IMR-90 (cell line): Measurements from ENCODE around the gene CACNA1I.

ENCODE experiments used
- BHLHE40 ChIP-seq: fragments of 150-350 bp; IDR thresholded peaks from 2 replicates; pipeline ENCODE4 v1.6.1; 2016; ENCODE audit warnings: mild to moderate bottlenecking, low read depth, low read length
- CHD1 ChIP-seq: IDR thresholded peaks from 2 replicates; pipeline ENCODE4 v1.6.1; 2012; ENCODE audit warnings: low read depth, low read length, improper control_type of control experiment
- MAFK ChIP-seq: IDR thresholded peaks from 2 replicates; pipeline ENCODE4 v1.6.1; 2012; ENCODE audit warnings: low read depth, low read length, improper control_type of control experiment
- MAZ ChIP-seq: IDR thresholded peaks from 2 replicates; pipeline ENCODE4 v1.6.1; 2012; ENCODE audit warnings: low read depth, mild to moderate bottlenecking, low read length, improper control_type of control experiment, moderate library complexity, borderline replicate concordance
- MXI1 ChIP-seq: IDR thresholded peaks from 2 replicates; pipeline ENCODE4 v1.6.1; 2012; ENCODE audit warnings: low read depth, mild to moderate bottlenecking, low read length, moderate library complexity, borderline replicate concordance
- NFE2L2 ChIP-seq: fragments of 150-350 bp; IDR thresholded peaks from 2 replicates; pipeline ENCODE4 v1.6.1; 2016; ENCODE audit warnings: low read depth, mild to moderate bottlenecking, low read length
- POLR2A ChIP-seq: IDR thresholded peaks from 2 replicates; pipeline ENCODE4 v1.6.1; 2012; ENCODE audit warnings: mild to moderate bottlenecking, low read depth, low read length
- RAD21 ChIP-seq: IDR thresholded peaks from 2 replicates; pipeline ENCODE4 v1.6.1; 2012; ENCODE audit warnings: low read length, improper control_type of control experiment
- RCOR1 ChIP-seq: IDR thresholded peaks from 2 replicates; pipeline ENCODE4 v1.6.1; 2012; ENCODE audit warnings: mild to moderate bottlenecking, low read length, improper control_type of control experiment; ENCODE audit not compliant: insufficient replicate concordance
- RFX5 ChIP-seq: IDR thresholded peaks from 2 replicates; pipeline ENCODE4 v1.8.0; 2012; ENCODE audit warnings: low read depth, mild to moderate bottlenecking, low read length, moderate library complexity
- SMC3 ChIP-seq: fragments of 150-350 bp; IDR thresholded peaks from 2 replicates; pipeline ENCODE4 v1.6.1; 2016; ENCODE audit warnings: low read depth, mild to moderate bottlenecking, antibody characterized with exemption, low read length, moderate library complexity
- USF2 ChIP-seq: fragments of 150-350 bp; IDR thresholded peaks from 2 replicates; pipeline ENCODE4 v1.6.1; 2017; ENCODE audit warnings: mild to moderate bottlenecking, antibody characterized with exemption, low read length, low read depth
- TF ChIP-seq, protein P1 (sequence below): conservative IDR thresholded peaks from 2 replicates; pipeline ENCODE4 v1.5.1; 2012; ENCODE audit warnings: mild to moderate bottlenecking, low read depth, low read length, improper control_type of control experiment
- TF ChIP-seq, protein P2 (sequence below): fragments of 150-350 bp; IDR thresholded peaks from 2 replicates; pipeline ENCODE4 v1.6.1; 2016; ENCODE audit warnings: low read depth, mild to moderate bottlenecking, low read length, moderate library complexity, borderline replicate concordance

GRCh38 chr22:39595622-39596172, 25.1 kb downstream of the CACNA1I start:
- TF ChIP-seq RCOR1 (no peak), BHLHE40 (no peak), POLR2A (no peak), USF2 (no peak), MAZ (no peak), RFX5 (no peak), SMC3 (no peak), CHD1 (no peak), MAFK (no peak), MXI1 (no peak), NFE2L2 (no peak), RAD21 (no peak)
- TF ChIP-seq, protein P1, sequence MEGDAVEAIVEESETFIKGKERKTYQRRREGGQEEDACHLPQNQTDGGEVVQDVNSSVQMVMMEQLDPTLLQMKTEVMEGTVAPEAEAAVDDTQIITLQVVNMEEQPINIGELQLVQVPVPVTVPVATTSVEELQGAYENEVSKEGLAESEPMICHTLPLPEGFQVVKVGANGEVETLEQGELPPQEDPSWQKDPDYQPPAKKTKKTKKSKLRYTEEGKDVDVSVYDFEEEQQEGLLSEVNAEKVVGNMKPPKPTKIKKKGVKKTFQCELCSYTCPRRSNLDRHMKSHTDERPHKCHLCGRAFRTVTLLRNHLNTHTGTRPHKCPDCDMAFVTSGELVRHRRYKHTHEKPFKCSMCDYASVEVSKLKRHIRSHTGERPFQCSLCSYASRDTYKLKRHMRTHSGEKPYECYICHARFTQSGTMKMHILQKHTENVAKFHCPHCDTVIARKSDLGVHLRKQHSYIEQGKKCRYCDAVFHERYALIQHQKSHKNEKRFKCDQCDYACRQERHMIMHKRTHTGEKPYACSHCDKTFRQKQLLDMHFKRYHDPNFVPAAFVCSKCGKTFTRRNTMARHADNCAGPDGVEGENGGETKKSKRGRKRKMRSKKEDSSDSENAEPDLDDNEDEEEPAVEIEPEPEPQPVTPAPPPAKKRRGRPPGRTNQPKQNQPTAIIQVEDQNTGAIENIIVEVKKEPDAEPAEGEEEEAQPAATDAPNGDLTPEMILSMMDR, result no peak
- TF ChIP-seq, protein P2, sequence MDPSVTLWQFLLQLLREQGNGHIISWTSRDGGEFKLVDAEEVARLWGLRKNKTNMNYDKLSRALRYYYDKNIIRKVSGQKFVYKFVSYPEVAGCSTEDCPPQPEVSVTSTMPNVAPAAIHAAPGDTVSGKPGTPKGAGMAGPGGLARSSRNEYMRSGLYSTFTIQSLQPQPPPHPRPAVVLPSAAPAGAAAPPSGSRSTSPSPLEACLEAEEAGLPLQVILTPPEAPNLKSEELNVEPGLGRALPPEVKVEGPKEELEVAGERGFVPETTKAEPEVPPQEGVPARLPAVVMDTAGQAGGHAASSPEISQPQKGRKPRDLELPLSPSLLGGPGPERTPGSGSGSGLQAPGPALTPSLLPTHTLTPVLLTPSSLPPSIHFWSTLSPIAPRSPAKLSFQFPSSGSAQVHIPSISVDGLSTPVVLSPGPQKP, result no peak
